SK-N-SH treated with all-trans-retinoic acid at 6 μM for 48 hours (cell line): ENCODE results near the gene CUBN.

ENCODE experiments used
- ATAC-seq: fragments of 200-7000 bp; cut with Tn5 transposase; 3 replicates; pipeline ENCODE4 v1.9.1; 2020; ENCODE audit warnings: mild to moderate bottlenecking, moderate library complexity
- ARNTL ChIP-seq: fragments of 450-650 bp; formaldehyde crosslinking; IDR thresholded peaks from 2 replicates; pipeline ENCODE4 v1.5.0; 2020; ENCODE audit warnings: low read depth, mild to moderate bottlenecking, moderate library complexity, borderline replicate concordance
- BACH2 ChIP-seq: fragments of 250-450 bp; sonication (Bioruptor Pico); IDR thresholded peaks from 2 replicates; pipeline ENCODE4 v1.9.0; 2021; ENCODE audit warnings: mild to moderate bottlenecking, borderline replicate concordance
- CREB5 ChIP-seq: fragments of 250-450 bp; sonication (Bioruptor Pico); IDR thresholded peaks from 2 replicates; pipeline ENCODE4 v1.5.1; 2020; ENCODE audit warnings: low read depth, mild to moderate bottlenecking, moderate library complexity
- CSDC2 ChIP-seq: fragments of 250-450 bp; sonication (Bioruptor Pico); IDR thresholded peaks from 2 replicates; pipeline ENCODE4 v1.5.0; 2020; ENCODE audit warnings: mild to moderate bottlenecking, moderate library complexity
- CSRNP3 ChIP-seq: fragments of 250-450 bp; sonication (Bioruptor Pico); IDR thresholded peaks from 2 replicates; pipeline ENCODE4 v1.5.1; 2021; ENCODE audit warnings: mild to moderate bottlenecking, moderate library complexity
- GLIS3 ChIP-seq: fragments of 250-450 bp; sonication (Bioruptor Pico); IDR thresholded peaks from 2 replicates; pipeline ENCODE4 v1.5.0; 2020; ENCODE audit warnings: mild to moderate bottlenecking, moderate library complexity
- ISL1 ChIP-seq: fragments of 250-450 bp; sonication (Bioruptor Pico); IDR thresholded peaks from 2 replicates; pipeline ENCODE4 v2.1.2; 2022; ENCODE audit warnings: mild to moderate bottlenecking, moderate library complexity
- OSR1 ChIP-seq: fragments of 250-450 bp; sonication (Bioruptor Pico); IDR thresholded peaks from 2 replicates; pipeline ENCODE4 v1.8.0; 2022; ENCODE audit warnings: moderate library complexity, mild to moderate bottlenecking, inconsistent platforms
- PATZ1 ChIP-seq: fragments of 250-450 bp; sonication (Bioruptor Pico); IDR thresholded peaks from 2 replicates; pipeline ENCODE4 v1.8.0; 2020; ENCODE audit warnings: mild to moderate bottlenecking, moderate library complexity, borderline replicate concordance
- POU6F1 ChIP-seq: fragments of 250-450 bp; sonication (Bioruptor Pico); IDR thresholded peaks from 2 replicates; pipeline ENCODE4 v1.8.0; 2021; ENCODE audit warnings: low read depth, mild to moderate bottlenecking, moderate library complexity, borderline replicate concordance
- PPARA ChIP-seq: fragments of 250-450 bp; sonication (Bioruptor Pico); IDR thresholded peaks from 2 replicates; pipeline ENCODE4 v1.5.0; 2020; ENCODE audit warnings: mild to moderate bottlenecking, borderline replicate concordance
- TCF4 ChIP-seq: fragments of 250-450 bp; sonication (Bioruptor Pico); IDR thresholded peaks from 2 replicates; pipeline ENCODE4 v1.8.0; 2021; ENCODE audit warnings: mild to moderate bottlenecking, moderate library complexity, borderline replicate concordance
- TOX ChIP-seq: fragments of 250-450 bp; sonication (Bioruptor Pico); IDR thresholded peaks from 2 replicates; pipeline ENCODE4 v1.8.0; 2021; ENCODE audit warnings: mild to moderate bottlenecking, moderate library complexity, borderline replicate concordance
- TSHZ2 ChIP-seq: fragments of 250-450 bp; sonication (Bioruptor Pico); IDR thresholded peaks from 2 replicates; pipeline ENCODE4 v1.5.0; 2020; ENCODE audit warnings: mild to moderate bottlenecking, moderate library complexity
- ZC3H10 ChIP-seq: fragments of 250-450 bp; sonication (Bioruptor Pico); IDR thresholded peaks from 2 replicates; pipeline ENCODE4 v1.5.1; 2021; ENCODE audit warnings: mild to moderate bottlenecking, moderate library complexity
- ZFP30 ChIP-seq: fragments of 450-650 bp; formaldehyde crosslinking; IDR thresholded peaks from 2 replicates; pipeline ENCODE4 v1.5.0; 2022; ENCODE audit warnings: mild to moderate bottlenecking, moderate library complexity
- ZNF565 ChIP-seq: fragments of 450-650 bp; formaldehyde crosslinking; conservative IDR thresholded peaks from 2 replicates; pipeline ENCODE4 v1.5.0; 2020; ENCODE audit warnings: low read depth, mild to moderate bottlenecking, moderate library complexity
- ZNF70 ChIP-seq: fragments of 450-650 bp; formaldehyde crosslinking; IDR thresholded peaks from 2 replicates; pipeline ENCODE4 v1.5.0; 2020; ENCODE audit warnings: mild to moderate bottlenecking, moderate library complexity
- ZNF8 ChIP-seq: fragments of 450-650 bp; formaldehyde crosslinking; IDR thresholded peaks from 2 replicates; pipeline ENCODE4 v1.5.0; 2020; ENCODE audit warnings: mild to moderate bottlenecking, moderate library complexity

Gene CUBN

GRCh38 chr10:16948361-16948760 lies 181.2 kb downstream of the CUBN start (continued):
- TF ChIP-seq ISL1: no peak

GRCh38 chr10:16947069-16947468 lies 182.5 kb downstream of the CUBN start:
- ATAC-seq: no peak
- TF ChIP-seq ZNF565 (CRISPR knock-in tag) (no peak), ZNF70 (no peak)

- no peak for TF ChIP-seq ISL1
- no peak for TF ChIP-seq POU6F1
- TF ChIP-seq TOX (CRISPR knock-in tag): no peak
- TF ChIP-seq ZC3H10: no peak
- no peak for TF ChIP-seq TCF4
- no peak for TF ChIP-seq CREB5 (CRISPR knock-in tag)
- TF ChIP-seq ZNF565 (CRISPR knock-in tag): no peak
- no peak for TF ChIP-seq CSDC2
- TF ChIP-seq OSR1 (CRISPR knock-in tag): no peak
- no peak for TF ChIP-seq CSRNP3 (CRISPR knock-in tag)
- no peak for TF ChIP-seq PPARA (CRISPR knock-in tag)
- no peak for TF ChIP-seq GLIS3 (CRISPR knock-in tag)
- no peak for TF ChIP-seq ZNF70
- no peak for TF ChIP-seq BACH2
- no peak for TF ChIP-seq ZNF8 (CRISPR knock-in tag)
- TF ChIP-seq, all 23 proteins: peak for 0
- ATAC-seq: peak; percentile 20
These were observed 184.0 kb downstream of the CUBN start for GRCh38 chr10:16945593-16945992.

GRCh38 chr10:16944986-16945385 lies 184.6 kb downstream of the CUBN start:
- TF ChIP-seq ZFP30 (CRISPR knock-in tag) (no peak), ISL1 (no peak), TCF4 (no peak), CREB5 (CRISPR knock-in tag) (no peak), POU6F1 (no peak), ZNF565 (CRISPR knock-in tag) (no peak), OSR1 (CRISPR knock-in tag) (no peak), PATZ1 (CRISPR knock-in tag) (no peak), TSHZ2 (no peak), ARNTL (CRISPR knock-in tag) (no peak)
- no peak for ATAC-seq
